ENCODE results near the gene CREB3L2. TPM values are rescaled to one million over a fixed set of nuclear protein-coding genes. Genes with fewer than 3 reads are reported as not detected.

The CREB3L2 gene
- total and polyA plus RNA-seq, 2 of the 13 experiments (the other 11 are each of a cell fraction or from before 2014, with no cell fraction given) = 22.1 to 41.1 TPM

GRCh38 chr7:137992104-137992549, 9.8 kb downstream of the CREB3L2 start (continued):
- TF ChIP-seq CSRNP2 (CRISPR knock-in tag; conservative IDR thresholded peaks at IDR 0.05; ENCODE audit: low read depth) (no peak), ZNF501 (CRISPR knock-in tag; IDR thresholded peaks at IDR 0.05) (peak; percentile 43), AFF4 (CRISPR knock-in tag; IDR thresholded peaks at IDR 0.05) (no peak), POGK (CRISPR knock-in tag; conservative IDR thresholded peaks at IDR 0.05) (no peak), UBTF (CRISPR knock-in tag; IDR thresholded peaks at IDR 0.05) (peak; percentile 39; the same call in 1 of the 2 replicates), ZNF331 (CRISPR knock-in tag; IDR thresholded peaks at IDR 0.05) (peak; percentile 84), MBNL3 (CRISPR knock-in tag; conservative IDR thresholded peaks at IDR 0.05) (no peak), NCOA2 (CRISPR knock-in tag; IDR thresholded peaks at IDR 0.05) (peak; percentile 80), HNRNPLL (IDR thresholded peaks at IDR 0.05; ENCODE audit: low read depth, low read length, poor library complexity, severe bottlenecking) (no peak), ARID5B (CRISPR knock-in tag; IDR thresholded peaks at IDR 0.05) (peak; percentile 88), ZNF20 (CRISPR knock-in tag; IDR thresholded peaks at IDR 0.05) (no peak), ZNF337 (CRISPR knock-in tag; IDR thresholded peaks at IDR 0.05; ENCODE audit: borderline replicate concordance, low read depth) (no peak), ZSCAN22 (CRISPR knock-in tag; IDR thresholded peaks at IDR 0.05) (no peak)
